Activated T-helper 1 cell treated with anti-CD3 and anti-CD28 coated beads, Interleukin-12 subunit alpha, Interleukin-12 subunit beta, Interleukin-2, Interleukin-4 antibody, amounts not matched to agents 30 ng/mL and 10 ng/mL and 1 ng/mL, durations not matched to agents 14 hours and 24 hours and 36 hours (primary cell): Measurements from ENCODE around the gene ZFYVE19. TPM values are rescaled to one million over a fixed set of nuclear protein-coding genes. Genes with fewer than 3 reads are reported as not detected.
A peak's percentile ranks its signal among the peaks of the same experiment; 100 is the strongest.

Experiments
- DNase-seq: peaks from one replicate; pipeline ENCODE4 v3.0.0; 2021; ENCODE audit warnings: low spot score
- H3K27ac Mint-ChIP-seq: one replicate; pipeline ENCODE4 v1.8.0; 2021; ENCODE audit warnings: mild to moderate bottlenecking, mixed read lengths
- H3K27me3 Mint-ChIP-seq: one replicate; pipeline ENCODE4 v1.8.0; 2022; ENCODE audit warnings: mild to moderate bottlenecking, moderate library complexity, mixed read lengths; ENCODE audit not compliant: insufficient read depth
- H3K36me3 Mint-ChIP-seq: one replicate; pipeline ENCODE4 v1.8.0; 2021; ENCODE audit warnings: low read depth, mixed read lengths
- H3K4me1 Mint-ChIP-seq: one replicate; pipeline ENCODE4 v1.8.0; 2021; ENCODE audit warnings: low read depth, mixed read lengths
- H3K4me3 Mint-ChIP-seq: one replicate; pipeline ENCODE4 v1.8.0; 2021; ENCODE audit warnings: mild to moderate bottlenecking, moderate library complexity, mixed read lengths
- H3K9me3 Mint-ChIP-seq: one replicate; pipeline ENCODE4 v1.8.0; 2021; ENCODE audit warnings: mixed read lengths
- intact Hi-C: fragments of 100-400 bp; cut with micrococcal nuclease; formaldehyde crosslinking; loops from one replicate; pipeline ENCODE4 v1.15.1; 2024
- total RNA-seq: library from RNA; stranded (reverse); gene quantifications from 2 replicates; pipeline ENCODE4 v1.2.3, GENCODE V29; 2022

Gene ZFYVE19
- total RNA-seq, 1 donor from 2014 or later, result 38.6 TPM

GRCh38 chr15:40787344-40787841, 19.5 kb upstream of the ZFYVE19 start:
- H3K4me3 Mint-ChIP-seq, result no peak overlapping the region
- H3K27me3 Mint-ChIP-seq, result no peaks in the 10 kb centered on the region
- no peaks in the 10 kb centered on the region for H3K9me3 Mint-ChIP-seq
- H3K27ac Mint-ChIP-seq, result peak overlapping the region; percentile 58
- H3K36me3 Mint-ChIP-seq, result peaks cover 6% of the 10 kb centered on the region
- peaks cover 25% of the 10 kb centered on the region for H3K4me1 Mint-ChIP-seq
- DNase-seq, result no peak
- intact Hi-C loops, result no loop called here

GRCh38 chr15:40787991-40788390, 18.9 kb upstream of the ZFYVE19 start:
- intact Hi-C loops, result no loop called here
- peaks cover 25% of the 10 kb centered on the region for H3K4me1 Mint-ChIP-seq
- H3K36me3 Mint-ChIP-seq, result peaks cover 4% of the 10 kb centered on the region
- no peaks in the 10 kb centered on the region for H3K9me3 Mint-ChIP-seq
- H3K27ac Mint-ChIP-seq, result peak overlapping the region; percentile 58
- no peak overlapping the region for H3K4me3 Mint-ChIP-seq
- H3K27me3 Mint-ChIP-seq, result no peaks in the 10 kb centered on the region
- DNase-seq, result no peak

GRCh38 chr15:40789119-40789518, 17.8 kb upstream of the ZFYVE19 start:
- intact Hi-C loops, result no loop called here
- H3K27me3 Mint-ChIP-seq, result no peaks in the 10 kb centered on the region
- peaks cover 27% of the 10 kb centered on the region for H3K4me1 Mint-ChIP-seq
- DNase-seq, result no peak
- H3K27ac Mint-ChIP-seq, result no peak overlapping the region
- no peak overlapping the region for H3K4me3 Mint-ChIP-seq
- H3K36me3 Mint-ChIP-seq, result peaks cover 11% of the 10 kb centered on the region
- H3K9me3 Mint-ChIP-seq, result no peaks in the 10 kb centered on the region

- peaks cover 27% of the 10 kb centered on the region for H3K4me1 Mint-ChIP-seq
- no peaks in the 10 kb centered on the region for H3K27me3 Mint-ChIP-seq
- intact Hi-C loops, result no loop called here
- DNase-seq, result no peak
- no peak overlapping the region for H3K27ac Mint-ChIP-seq
- peaks cover 11% of the 10 kb centered on the region for H3K36me3 Mint-ChIP-seq
- no peak overlapping the region for H3K4me3 Mint-ChIP-seq
- no peaks in the 10 kb centered on the region for H3K9me3 Mint-ChIP-seq
Measured at GRCh38 chr15:40789999-40790398, 16.9 kb upstream of the ZFYVE19 start.

- DNase-seq, result no peak
- no peaks in the 10 kb centered on the region for H3K9me3 Mint-ChIP-seq
- H3K4me3 Mint-ChIP-seq, result no peak overlapping the region
- no peak overlapping the region for H3K27ac Mint-ChIP-seq
- no peaks in the 10 kb centered on the region for H3K27me3 Mint-ChIP-seq
- intact Hi-C loops, result no loop called here
- H3K4me1 Mint-ChIP-seq, result peaks cover 27% of the 10 kb centered on the region
- peaks cover 11% of the 10 kb centered on the region for H3K36me3 Mint-ChIP-seq
Measured at GRCh38 chr15:40790718-40791117, 16.2 kb upstream of the ZFYVE19 start.

- H3K4me1 Mint-ChIP-seq, result peaks cover 15% of the 10 kb centered on the region
- no peak overlapping the region for H3K27ac Mint-ChIP-seq
- H3K4me3 Mint-ChIP-seq, result no peak overlapping the region
- intact Hi-C loops, result no loop called here
- H3K27me3 Mint-ChIP-seq, result no peaks in the 10 kb centered on the region
- H3K9me3 Mint-ChIP-seq, result no peaks in the 10 kb centered on the region
- DNase-seq, result no peak
- peaks cover 11% of the 10 kb centered on the region for H3K36me3 Mint-ChIP-seq
Measured at GRCh38 chr15:40792394-40792793, 14.5 kb upstream of the ZFYVE19 start.

- DNase-seq, result no peak
- peaks cover 19% of the 10 kb centered on the region for H3K36me3 Mint-ChIP-seq
- no peaks in the 10 kb centered on the region for H3K27me3 Mint-ChIP-seq
- H3K4me3 Mint-ChIP-seq, result no peak overlapping the region
- peaks cover 15% of the 10 kb centered on the region for H3K4me1 Mint-ChIP-seq
- intact Hi-C loops, result no loop called here
- no peaks in the 10 kb centered on the region for H3K9me3 Mint-ChIP-seq
- no peak overlapping the region for H3K27ac Mint-ChIP-seq
Measured at GRCh38 chr15:40793216-40793989, 13.5 kb upstream of the ZFYVE19 start.

GRCh38 chr15:40796041-40796440, 10.8 kb upstream of the ZFYVE19 start:
- Mint-ChIP-seq H3K4me3 (no peak overlapping the region), H3K27me3 (no peaks in the 10 kb centered on the region), H3K27ac (no peak overlapping the region), H3K9me3 (no peaks in the 10 kb centered on the region), H3K4me1 (peaks cover 24% of the 10 kb centered on the region), H3K36me3 (peaks cover 17% of the 10 kb centered on the region)
- intact Hi-C loops, result no loop called here
- no peak for DNase-seq

GRCh38 chr15:40796512-40796911, 10.4 kb upstream of the ZFYVE19 start:
- Mint-ChIP-seq H3K9me3 (no peaks in the 10 kb centered on the region), H3K4me1 (peaks cover 24% of the 10 kb centered on the region), H3K27ac (no peak overlapping the region), H3K4me3 (no peak overlapping the region), H3K36me3 (peaks cover 20% of the 10 kb centered on the region), H3K27me3 (no peaks in the 10 kb centered on the region)
- no peak for DNase-seq
- intact Hi-C loops, result no loop called here

GRCh38 chr15:40799523-40799922, 7.4 kb upstream of the ZFYVE19 start:
- H3K27ac Mint-ChIP-seq, result peak overlapping the region; percentile 48
- intact Hi-C loops, result no loop called here
- H3K36me3 Mint-ChIP-seq, result peaks cover 18% of the 10 kb centered on the region
- H3K4me1 Mint-ChIP-seq, result peaks cover 16% of the 10 kb centered on the region
- no peak for DNase-seq
- H3K4me3 Mint-ChIP-seq, result no peak overlapping the region
- H3K9me3 Mint-ChIP-seq, result no peaks in the 10 kb centered on the region
- no peaks in the 10 kb centered on the region for H3K27me3 Mint-ChIP-seq

- Mint-ChIP-seq H3K4me1 (peaks cover 21% of the 10 kb centered on the region), H3K27ac (no peak overlapping the region), H3K27me3 (no peaks in the 10 kb centered on the region), H3K36me3 (peaks cover 16% of the 10 kb centered on the region), H3K9me3 (no peaks in the 10 kb centered on the region), H3K4me3 (no peak overlapping the region)
- intact Hi-C loops, result no loop called here
- no peak for DNase-seq
Measured at GRCh38 chr15:40803076-40803475, 3.8 kb upstream of the ZFYVE19 start.

- Mint-ChIP-seq H3K27me3 (no peaks in the 10 kb centered on the region), H3K4me3 (no peak overlapping the region), H3K9me3 (no peaks in the 10 kb centered on the region), H3K36me3 (peaks cover 13% of the 10 kb centered on the region), H3K4me1 (peaks cover 23% of the 10 kb centered on the region), H3K27ac (no peak overlapping the region)
- DNase-seq, result no peak
- intact Hi-C loops, result no loop called here
Measured at GRCh38 chr15:40803688-40804087, 3.2 kb upstream of the ZFYVE19 start.

- peak overlapping the region; percentile 93 for H3K4me3 Mint-ChIP-seq
- no peak for DNase-seq
- H3K27ac Mint-ChIP-seq, result peak overlapping the region; percentile 100
- H3K4me1 Mint-ChIP-seq, result peaks cover 17% of the 10 kb centered on the region
- intact Hi-C loops, result loop anchor here (1.0 to 5.0 kb wide), 16 partner anchors 38 to 1466 kb away; partner anchors contain the start of genes CHAC1, CHP1, GANC and INO80
- no peaks in the 10 kb centered on the region for H3K9me3 Mint-ChIP-seq
- H3K27me3 Mint-ChIP-seq, result no peaks in the 10 kb centered on the region
- peaks cover 18% of the 10 kb centered on the region for H3K36me3 Mint-ChIP-seq
Measured at GRCh38 chr15:40806672-40807027, 239 bp upstream of the ZFYVE19 start.
